SKM-1 (cell line): ENCODE data around the gene KIF1B.
A peak's percentile ranks its signal among the peaks of the same experiment; 100 is the strongest.
"Not testable (repeated sequence)": the region's sequence is repeated elsewhere in the genome, so short reads cannot be mapped to it uniquely, and the experiment has no call there.

ENCODE experiments used
- DNase-seq: peaks from one replicate; lab custom pipeline; 2025; ENCODE audit not compliant: unreplicated experiment; lab: John Stamatoyannopoulos, UW

The KIF1B gene

DNA sequence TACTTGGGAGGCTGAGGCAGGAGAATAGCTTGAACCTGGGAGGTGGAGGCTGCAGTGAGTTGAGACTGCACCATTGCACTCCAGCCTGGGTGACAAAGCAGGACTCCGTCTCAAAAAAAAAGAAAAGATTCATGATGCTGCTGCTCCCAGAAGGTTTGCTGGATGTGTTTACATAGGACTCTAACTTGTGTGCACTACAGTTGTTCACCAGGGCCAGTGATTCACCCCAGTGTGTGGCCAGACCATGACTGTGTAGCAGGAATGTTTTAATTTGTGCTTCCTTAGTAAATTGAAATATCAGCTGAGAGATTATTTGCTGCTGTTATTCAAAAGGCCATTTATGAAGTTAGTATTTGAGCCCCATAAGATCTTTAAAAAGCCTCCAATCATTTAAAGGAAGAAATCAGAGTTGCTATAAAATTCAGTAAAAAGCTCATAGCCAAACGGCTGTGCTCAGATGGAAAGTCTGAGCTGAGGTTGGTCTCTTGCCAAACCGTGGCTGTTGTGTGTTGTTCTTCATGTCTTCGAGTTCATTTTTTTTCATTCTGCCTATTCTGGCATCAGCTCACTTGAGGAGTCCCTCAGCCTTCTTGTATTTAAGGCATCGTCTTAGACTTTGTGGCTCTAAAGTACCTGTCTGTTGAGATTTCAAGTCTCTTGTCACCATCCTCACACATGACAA, 170.4 kb downstream of the KIF1B start:
- no peak for DNase-seq

DNA sequence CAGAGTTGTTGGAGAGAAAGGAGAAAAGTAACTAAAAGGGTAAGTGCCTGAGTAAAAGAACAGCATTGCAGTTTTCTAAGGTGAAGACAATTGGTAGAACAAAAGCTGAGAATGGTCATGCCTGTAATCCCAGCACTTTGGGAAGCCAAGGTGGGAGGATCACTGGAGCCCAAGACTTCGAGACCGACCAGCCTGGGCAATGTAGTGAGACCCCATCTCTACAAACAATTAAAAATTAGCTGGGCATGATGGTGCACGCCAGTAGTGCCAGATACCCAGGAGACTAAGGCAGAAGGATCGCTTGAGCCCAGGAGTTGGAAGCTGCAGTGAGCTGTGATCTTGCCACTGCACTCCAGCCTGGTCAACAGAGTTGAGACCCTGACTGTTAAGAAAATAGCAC, 173.3 kb downstream of the KIF1B start:
- DNase-seq, result no peak

DNA sequence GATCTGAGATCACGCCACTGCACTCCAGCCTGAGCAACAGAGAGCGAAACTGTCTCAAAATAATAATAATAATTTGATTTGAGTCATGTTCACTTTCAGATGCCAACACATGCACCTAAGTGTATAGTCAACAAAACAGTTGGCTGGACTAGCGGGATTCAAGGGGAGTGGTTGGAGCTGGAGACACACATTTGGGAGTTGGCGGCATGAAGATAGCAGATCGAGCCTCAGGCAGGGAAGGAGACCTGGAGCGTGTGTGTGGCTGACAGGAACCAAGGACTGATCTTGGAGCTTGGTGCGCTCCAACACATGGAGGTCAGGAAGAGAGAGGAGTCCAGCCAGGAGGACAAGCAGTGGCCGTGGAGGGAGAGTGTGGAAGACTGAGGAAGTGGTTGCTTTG, 173.8 kb downstream of the KIF1B start:
- DNase-seq, result no peak

DNA sequence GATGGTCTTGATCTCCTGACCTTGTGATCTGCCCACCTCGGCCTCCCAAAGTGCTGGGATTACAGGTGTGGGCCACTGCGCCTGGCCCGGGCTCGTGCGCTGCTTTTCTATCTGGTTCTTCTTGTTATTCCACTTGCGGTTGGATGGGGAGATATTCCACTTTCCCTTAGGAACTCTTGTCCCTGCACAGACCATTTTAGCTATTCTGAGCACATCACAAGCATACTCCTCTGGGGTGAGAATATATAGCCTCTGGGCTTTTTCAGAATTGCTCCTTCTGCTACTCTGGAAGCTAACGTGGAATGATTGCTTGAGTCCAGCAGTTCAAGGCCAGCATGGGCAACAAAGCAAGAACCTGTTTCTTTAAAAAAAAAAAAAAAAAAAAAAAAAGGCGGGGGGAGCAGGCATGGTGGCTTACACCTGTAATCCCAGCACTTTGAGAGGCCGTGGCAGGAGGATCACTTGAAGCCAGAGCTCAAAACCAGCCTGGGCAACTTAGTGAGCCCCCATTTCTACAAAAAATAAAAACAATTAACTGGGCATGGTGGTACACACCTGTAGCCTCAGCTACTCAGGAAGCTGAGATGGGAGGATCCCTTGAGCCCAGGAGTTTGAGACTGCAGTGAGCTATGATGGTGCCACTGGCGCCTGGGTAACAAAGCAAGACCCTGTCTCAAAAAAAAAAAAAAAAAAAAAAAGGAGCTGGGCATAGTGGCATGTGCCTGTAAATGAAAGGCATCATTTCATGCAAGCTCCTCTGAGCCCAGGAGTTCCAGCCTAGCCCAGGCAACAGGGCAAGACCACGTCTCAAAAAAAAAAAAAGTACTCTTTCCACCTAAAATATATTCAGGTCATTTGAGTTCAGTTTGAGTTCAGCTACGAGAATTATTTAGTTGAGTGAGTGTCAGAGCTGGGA, 176.6 kb downstream of the KIF1B start:
- no peak for DNase-seq

DNA sequence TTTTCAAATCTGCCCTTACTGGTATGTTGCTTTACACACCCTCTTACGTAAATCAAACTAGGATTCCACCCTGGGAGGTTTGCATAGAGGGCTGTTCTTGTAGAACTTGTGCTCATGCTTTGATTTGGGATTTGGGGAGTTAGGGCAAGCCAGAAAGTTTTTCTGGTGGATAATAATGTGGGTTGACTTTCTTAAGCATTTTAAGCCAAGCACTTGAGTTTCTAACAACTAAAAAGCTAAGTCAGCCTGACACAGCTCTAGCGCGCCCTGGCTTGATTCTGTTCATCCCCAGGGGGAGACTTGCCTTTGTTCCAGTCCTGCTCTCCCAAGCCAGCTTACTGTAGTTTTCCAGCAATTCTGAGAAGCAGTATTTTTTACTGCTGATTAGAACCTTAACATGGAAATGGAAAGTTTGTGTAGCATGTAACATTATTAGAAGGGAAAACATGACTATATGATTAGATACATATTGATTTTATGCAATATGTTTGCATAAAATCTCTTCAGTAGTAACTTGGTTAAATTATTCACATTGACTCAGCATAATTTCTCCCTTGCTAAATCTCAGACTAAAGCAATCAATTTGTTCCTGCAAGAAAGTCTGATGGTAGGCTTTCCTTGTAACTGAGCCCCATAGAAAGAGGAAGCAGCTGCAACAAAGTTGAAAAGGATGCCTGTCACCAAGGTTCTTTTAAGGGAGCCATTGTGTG, 177.5 kb downstream of the KIF1B start:
- DNase-seq, result peak; percentile 92

DNA sequence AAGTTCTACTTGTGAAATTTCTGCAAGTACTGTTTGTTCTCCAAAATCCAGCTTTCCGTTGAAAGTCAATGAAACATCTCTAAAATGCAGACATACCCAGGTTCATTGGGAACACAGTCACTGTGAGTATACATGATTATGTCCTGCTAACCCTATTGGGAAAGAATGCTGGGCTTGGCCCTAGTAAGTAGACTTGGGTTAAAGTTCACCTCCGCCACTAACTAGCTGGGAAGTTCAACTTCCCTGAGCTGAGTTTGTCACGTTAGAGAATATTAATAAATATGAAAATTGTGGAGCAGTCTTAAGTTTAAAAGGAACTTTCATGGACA, 178.0 kb downstream of the KIF1B start:
- no peak for DNase-seq

DNA sequence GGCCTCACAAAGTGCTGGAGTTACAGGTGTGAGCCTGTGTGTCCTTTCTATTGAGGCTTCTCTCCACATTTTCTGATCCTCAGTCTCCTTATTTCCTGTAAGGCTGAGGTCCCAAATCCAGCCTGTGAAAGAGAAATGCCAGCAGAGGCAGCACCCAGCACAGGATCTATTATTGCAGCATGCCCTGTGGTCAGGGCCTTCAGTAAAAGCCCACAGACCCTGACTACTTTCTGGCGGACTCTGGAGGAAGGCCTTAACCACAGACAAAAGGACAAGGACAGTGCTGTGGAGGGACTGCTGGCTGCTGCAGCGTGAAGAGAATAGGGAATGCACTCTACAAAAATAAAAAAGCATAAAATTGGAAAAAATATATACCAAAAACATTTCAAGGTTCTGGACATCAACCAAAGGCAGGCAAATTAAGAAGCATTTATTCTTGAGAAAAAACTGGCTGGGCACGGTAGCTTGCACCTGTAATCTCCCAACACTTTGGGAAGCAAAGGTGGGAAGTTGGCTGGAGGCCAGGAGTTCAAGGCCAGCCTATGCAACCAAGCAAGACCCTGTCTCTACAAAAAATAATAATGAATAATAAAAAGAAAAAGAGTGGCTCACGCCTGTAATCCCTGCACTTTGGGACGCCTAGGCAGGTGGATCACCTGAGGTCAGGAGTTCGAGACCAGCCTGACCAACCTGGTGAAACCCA, 179.1 kb downstream of the KIF1B start:
- peak; percentile 42 for DNase-seq

DNA sequence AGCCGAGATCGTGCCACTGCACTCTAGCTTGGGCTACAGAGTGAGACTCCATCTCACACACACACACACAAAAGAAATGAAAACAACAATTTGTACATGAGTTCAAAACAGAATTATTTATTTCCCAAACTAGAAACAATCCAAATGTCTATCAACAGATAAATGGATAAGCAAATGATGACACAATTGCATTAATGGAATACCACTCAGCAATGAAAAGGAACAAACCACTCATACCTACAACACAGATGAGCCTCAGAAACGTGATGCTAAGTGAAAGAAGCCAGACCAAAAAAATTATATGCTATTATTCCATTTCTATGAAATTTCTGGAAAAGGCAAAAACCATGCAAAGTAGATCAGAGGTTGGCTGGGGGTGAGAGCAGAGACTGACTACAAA, 186.5 kb downstream of the KIF1B start:
- DNase-seq, result no peak

DNA sequence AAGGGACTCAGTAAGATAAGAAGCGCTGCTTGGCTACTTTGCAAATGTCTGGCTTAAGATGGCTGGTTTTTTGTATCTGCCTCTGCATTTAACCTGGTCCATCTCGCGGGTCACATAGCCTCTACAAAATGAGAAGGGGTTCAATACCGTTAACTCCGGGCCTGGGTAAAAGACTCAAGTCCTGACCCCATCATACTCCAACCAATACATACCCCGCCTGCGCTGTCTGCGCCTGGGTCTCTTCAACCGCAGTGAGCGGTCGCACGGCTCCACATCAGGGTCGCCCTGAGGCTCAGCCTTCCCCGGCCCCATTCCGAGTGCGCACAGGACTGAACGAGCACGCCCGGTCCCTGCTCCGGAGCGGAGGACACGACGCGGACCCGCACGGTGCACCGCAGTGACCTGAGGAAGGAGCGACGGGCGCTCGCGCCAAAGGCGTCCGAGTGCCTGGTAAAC, 187.9 kb downstream of the KIF1B start:
- DNase-seq, result no peak

DNA sequence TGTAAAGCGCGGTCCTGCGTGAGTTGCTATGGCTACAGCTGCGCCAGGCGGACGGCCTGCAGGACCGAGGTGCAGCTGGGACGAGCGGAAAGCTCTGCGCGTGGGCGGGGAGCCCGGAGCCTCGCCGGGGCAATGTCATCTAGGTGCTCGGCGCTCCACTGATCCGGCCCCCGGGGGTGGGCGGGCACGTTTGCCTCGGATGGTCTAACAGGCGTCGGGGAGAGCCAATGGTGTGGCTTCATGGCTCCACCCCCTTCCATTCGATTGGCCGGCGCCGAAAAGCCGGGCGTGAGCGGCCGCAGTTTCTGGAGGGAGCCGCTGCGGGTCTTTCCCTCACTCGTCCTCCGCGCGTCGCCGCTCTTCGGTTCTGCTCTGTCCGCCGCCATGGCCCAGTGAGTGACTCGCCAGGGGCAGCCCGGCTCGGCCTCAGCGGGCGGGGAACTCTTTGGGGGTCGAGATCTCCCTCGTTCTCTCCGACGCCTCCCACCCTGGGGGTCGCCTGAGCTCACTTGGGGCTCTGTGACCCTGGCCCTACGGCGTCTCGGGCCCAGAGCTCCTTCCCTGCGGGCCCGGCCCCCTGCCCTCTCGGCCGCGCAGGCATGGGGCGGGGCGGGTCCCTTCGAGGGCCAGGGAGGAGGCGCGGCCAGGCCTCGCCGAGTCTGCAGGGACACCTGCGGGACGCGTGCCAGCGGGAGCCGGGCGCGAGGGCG, 188.5 kb downstream of the KIF1B start, which contains the start of gene PGD:
Gene PGD, plus strand, starts transcription at position 331 of the 710 bp plus-strand sequence. Its CDS starts 54 bp downstream, at position 385.
- peak; percentile 96 for DNase-seq

DNA sequence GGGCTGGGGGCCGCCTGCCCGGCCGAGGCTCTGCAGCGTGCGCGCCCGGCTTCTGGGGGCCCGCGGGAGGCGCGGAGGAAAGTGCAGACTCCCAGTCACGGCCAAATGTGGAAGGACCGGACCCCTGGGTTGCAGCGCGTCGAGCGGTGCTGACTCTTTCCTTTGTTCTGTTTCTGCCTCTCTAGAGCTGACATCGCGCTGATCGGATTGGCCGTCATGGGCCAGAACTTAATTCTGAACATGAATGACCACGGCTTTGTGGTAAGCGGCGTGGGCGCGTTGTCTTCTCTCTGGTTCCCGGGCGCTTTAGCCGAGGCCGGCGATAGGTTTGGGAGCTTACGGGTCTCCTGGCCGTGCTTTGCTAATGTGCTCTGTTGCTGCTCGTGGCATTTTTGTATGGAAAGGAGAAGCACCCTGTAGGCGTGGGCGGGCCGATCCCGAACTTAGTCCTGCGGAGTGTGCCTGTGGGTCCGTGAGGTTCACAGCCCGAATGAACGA, 189.1 kb downstream of the KIF1B start:
- DNase-seq, result no peak

DNA sequence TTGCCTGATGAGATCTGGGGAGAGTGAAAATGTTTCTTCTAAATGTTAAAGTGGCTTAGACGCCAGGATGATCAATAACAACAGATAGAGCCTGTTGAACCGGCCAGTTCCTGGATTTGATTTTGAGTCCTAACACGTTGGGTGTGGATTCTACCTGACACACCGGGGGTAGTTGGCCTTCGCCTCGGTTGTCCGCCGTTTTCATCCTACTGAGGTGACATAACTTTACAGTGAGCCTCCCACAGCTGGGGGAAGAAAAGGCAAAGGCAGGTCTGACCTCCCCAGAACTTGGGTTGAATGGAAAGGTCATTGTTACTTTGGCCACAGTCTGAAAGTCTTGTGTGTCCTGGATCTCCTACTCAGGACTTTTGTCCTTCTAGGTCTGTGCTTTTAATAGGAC, 189.6 kb downstream of the KIF1B start:
- no peak for DNase-seq

DNA sequence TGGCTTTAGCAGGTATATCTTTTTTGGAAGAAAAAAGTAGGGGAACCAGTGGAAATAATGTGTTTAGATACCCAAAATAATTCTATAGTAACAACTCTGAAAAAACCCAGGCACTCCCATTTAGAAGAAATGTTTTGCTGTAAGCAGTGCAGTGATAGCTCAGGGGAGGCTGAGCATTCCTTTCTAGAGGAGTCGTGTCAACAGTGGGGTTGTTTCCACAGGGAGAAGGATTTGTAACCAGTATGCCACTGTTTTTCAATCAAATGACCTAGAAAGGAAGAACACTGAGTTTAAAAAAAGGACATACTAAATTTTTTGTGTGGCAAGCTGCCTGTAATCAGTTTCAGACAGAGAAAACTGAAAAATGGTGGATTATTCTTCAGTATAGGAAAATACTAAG, 190.9 kb downstream of the KIF1B start:
- no peak for DNase-seq

DNA sequence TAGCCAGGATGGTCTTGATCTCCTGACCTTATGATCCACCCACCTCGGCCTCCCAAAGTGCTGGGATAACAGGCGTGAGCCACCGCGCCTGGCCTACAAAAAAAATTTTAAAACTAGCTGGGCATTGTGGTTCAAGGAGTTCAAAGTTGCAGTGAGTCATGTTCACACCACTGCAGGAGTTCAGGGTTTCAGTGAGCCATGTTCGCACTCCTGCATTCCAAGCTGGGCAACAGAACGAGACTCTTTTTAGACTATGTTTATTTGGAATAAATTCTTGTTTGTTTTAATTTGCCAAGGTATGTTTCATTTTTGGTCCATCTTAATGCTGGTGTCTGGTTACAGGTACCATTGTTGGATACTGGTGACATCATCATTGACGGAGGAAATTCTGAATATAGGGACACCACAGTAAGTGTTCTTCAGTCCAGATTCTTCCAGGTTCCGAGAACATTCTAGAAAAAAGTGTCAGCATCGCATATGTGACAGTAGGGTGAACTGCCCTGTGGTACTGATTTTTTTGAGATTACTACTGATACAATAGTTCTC, 192.4 kb downstream of the KIF1B start:
- no peak for DNase-seq

DNA sequence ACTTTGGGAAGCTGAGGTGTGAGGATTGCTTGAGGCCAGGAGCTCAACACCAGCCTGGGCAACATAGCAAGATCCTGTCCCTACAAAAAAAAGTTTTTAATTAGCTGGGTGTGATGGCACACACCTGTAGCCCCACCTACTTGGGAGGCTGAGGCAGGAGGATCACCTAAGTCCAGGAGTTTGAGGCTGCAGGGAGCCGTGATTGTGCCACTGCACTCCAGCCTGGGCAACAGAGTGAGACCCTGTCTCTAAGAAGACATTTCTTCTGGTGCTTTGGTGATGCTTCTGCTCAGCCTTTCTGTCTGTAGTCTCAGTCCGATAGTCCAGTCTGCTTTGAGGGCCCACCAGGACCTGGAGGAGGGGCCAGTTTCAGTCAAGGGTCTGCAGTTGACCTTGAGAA, 196.8 kb downstream of the KIF1B start:
- no peak for DNase-seq

DNA sequence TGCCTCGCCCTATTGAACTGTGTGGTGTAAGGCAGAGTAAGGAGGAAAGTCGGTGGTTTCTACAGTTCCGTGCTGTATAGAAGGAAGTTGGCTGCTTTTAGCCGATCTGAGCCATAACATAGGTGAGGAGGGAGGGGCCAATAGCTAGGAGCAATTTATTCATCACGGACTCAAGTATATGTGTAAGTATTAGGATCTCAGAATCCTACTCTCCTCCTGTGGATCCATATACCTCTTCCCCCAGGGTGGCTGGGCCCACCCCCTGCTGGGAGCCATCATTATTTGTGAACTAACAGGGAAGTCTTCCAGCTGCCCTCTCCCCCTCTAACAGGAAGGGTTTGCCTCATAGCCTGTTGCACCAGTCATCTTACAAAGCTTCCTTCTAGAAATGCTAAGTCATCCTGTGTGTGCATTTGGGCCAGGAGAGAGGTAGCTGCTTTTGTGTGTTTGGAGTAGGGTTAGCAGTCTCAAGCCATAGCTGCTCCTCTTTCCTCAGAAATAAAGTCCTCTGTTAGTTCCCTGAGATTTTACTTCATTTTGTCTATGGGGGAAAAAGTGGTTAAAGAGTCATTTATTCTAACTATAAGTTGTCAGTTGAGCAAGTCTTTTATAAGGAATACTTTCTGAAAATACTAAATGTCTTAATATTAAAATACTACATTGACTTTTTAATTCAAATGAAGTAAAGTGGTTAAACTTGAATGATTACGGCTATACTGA, 205.0 kb downstream of the KIF1B start:
- peak; percentile 95 for DNase-seq

DNA sequence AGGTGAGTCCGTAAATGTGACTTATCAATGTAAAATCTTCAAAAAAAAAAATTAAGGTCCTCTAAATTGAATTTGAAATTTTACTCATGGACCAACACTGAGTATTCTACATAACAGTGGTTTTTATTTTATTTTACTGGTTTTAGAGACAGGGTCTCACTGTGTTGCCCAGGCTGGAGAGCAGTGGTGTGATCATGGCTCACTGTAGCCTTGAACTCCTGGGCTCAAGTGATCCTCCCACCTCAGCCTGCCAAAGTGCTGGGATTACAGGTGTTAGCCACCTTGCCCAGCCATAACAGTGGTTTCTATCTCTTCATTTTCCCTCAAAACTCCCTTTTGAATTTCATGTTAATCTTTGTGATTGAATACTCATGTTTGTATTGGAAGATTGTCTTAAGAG, 205.6 kb downstream of the KIF1B start:
- not testable (repeated sequence) for DNase-seq

DNA sequence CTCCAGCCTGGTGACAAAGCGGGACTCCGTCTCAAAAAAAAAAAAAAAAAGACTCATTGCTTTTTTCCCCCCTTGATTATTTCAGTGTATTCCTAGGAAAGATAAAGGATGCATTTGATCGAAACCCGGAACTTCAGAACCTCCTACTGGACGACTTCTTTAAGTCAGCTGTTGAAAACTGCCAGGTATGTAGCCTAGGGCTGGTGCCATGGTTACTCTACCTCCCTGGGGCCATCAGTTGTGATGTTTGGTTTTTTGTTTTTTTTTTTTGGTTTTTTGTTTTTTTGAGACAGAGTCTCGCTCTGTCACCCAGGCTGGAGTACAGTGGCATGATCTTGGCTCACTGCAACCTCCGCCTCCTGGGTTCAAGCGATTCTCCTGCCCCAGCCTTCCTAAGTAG, 208.4 kb downstream of the KIF1B start:
- not testable (repeated sequence) for DNase-seq

DNA sequence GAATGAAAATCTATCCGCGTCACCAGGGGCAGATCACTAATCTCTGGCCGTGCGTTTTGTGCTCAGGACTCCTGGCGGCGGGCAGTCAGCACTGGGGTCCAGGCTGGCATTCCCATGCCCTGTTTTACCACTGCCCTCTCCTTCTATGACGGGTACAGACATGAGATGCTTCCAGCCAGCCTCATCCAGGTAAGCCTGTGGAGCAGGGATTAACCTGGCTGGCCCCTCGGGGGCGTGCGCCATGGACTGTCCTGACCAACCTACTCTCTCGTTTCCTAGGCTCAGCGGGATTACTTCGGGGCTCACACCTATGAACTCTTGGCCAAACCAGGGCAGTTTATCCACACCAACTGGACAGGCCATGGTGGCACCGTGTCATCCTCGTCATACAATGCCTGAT, 209.0 kb downstream of the KIF1B start:
- DNase-seq, result no peak
